Measurements from ENCODE around the gene CNOT3.
"Not testable (repeated sequence)": the region's sequence is repeated elsewhere in the genome, so short reads cannot be mapped to it uniquely, and the experiment has no call there.

The CNOT3 gene

GRCh38 chr19:54169149-54169740, 31.7 kb downstream of the CNOT3 start:
- DNase-seq (ENCODE audit: low spot score): no peak

- not testable (repeated sequence) for DNase-seq (ENCODE audit: low spot score)
Measured at GRCh38 chr19:54171736-54172431, 34.3 kb downstream of the CNOT3 start.

- DNase-seq (ENCODE audit: low spot score): no peak
Measured at GRCh38 chr19:54172471-54173358, 35.2 kb downstream of the CNOT3 start, which contains the start of gene TMC4. TMC4 (minus strand) TSS chr19:54173160; CDS start chr19:54173117, 43 bp downstream.

GRCh38 chr19:54173359-54173699, 35.8 kb downstream of the CNOT3 start:
- no peak for DNase-seq (ENCODE audit: low spot score)

- DNase-seq (ENCODE audit: low spot score): no peak
Measured at GRCh38 chr19:54173951-54174834, 36.6 kb downstream of the CNOT3 start.

- DNase-seq (ENCODE audit: low spot score): no peak
Measured at GRCh38 chr19:54178581-54179261, 41.2 kb downstream of the CNOT3 start.

- DNase-seq (ENCODE audit: low spot score): no peak
Measured at GRCh38 chr19:54179262-54179852, 41.8 kb downstream of the CNOT3 start.

GRCh38 chr19:54179921-54180461, 42.4 kb downstream of the CNOT3 start:
- peak; percentile 69 for DNase-seq (ENCODE audit: low spot score)

- DNase-seq (ENCODE audit: low spot score): no peak
Measured at GRCh38 chr19:54180691-54181091, 43.1 kb downstream of the CNOT3 start.

- not testable (repeated sequence) for DNase-seq (ENCODE audit: low spot score)
Measured at GRCh38 chr19:54181894-54182293, 44.3 kb downstream of the CNOT3 start.

GRCh38 chr19:54183431-54183830, 45.9 kb downstream of the CNOT3 start:
- DNase-seq (ENCODE audit: low spot score): no peak

GRCh38 chr19:54186351-54186750, 48.8 kb downstream of the CNOT3 start:
- no peak for DNase-seq (ENCODE audit: low spot score)

- DNase-seq (ENCODE audit: low spot score): no peak
Measured at GRCh38 chr19:54186934-54187381, 49.4 kb downstream of the CNOT3 start.

GRCh38 chr19:54188215-54188871, 50.8 kb downstream of the CNOT3 start:
- peak; percentile 48 for DNase-seq (ENCODE audit: low spot score)

GRCh38 chr19:54189145-54189734, 51.7 kb downstream of the CNOT3 start, which contains the start of gene MBOAT7:
MBOAT7 (minus strand) TSS chr19:54189580; CDS start chr19:54188508, 1,072 bp downstream.
- DNase-seq (ENCODE audit: low spot score): no peak

- peak; percentile 100 for DNase-seq (ENCODE audit: low spot score)
Measured at GRCh38 chr19:54189735-54190502, 52.4 kb downstream of the CNOT3 start.

- DNase-seq (ENCODE audit: low spot score): peak; percentile 99
Measured at GRCh38 chr19:54190503-54191010, 53.0 kb downstream of the CNOT3 start.

Data from pons (tissue), 1 donor.